Colonic mucosa (tissue), 4 donors: ENCODE results near the gene FHOD3. TPM values are rescaled to one million over a fixed set of nuclear protein-coding genes. Genes with fewer than 3 reads are reported as not detected.

Source experiments
- DNase-seq: peaks from one replicate; pipeline ENCODE4 v3.0.0-alpha.2; 2020
- H3K27ac ChIP-seq: fragments of 200-600 bp; one replicate; pipeline ENCODE4 v1.8.0; 2021
- H3K27me3 ChIP-seq: fragments of 200-600 bp; one replicate; pipeline ENCODE4 v1.8.0; 2021
- H3K36me3 ChIP-seq: fragments of 200-600 bp; one replicate; pipeline ENCODE4 v1.8.0; 2021
- H3K4me1 ChIP-seq: fragments of 200-600 bp; one replicate; pipeline ENCODE4 v1.8.0; 2021; ENCODE audit warnings: mild to moderate bottlenecking
- H3K4me3 ChIP-seq: fragments of 200-600 bp; one replicate; pipeline ENCODE4 v1.8.0; 2021
- H3K9ac ChIP-seq, 2 donors: one replicate each; pipeline ENCODE4 v1.7.0; 2013; ENCODE audit warnings: control low read depth in 2 of 2, low read depth in 2 of 2, low read length in 2 of 2
- H3K9me3 ChIP-seq: fragments of 200-600 bp; one replicate; pipeline ENCODE4 v1.8.0; 2021
- CTCF ChIP-seq: fragments of 200-600 bp; IDR thresholded peaks from one replicate; pipeline ENCODE4 v1.8.0; 2022; ENCODE audit warnings: antibody characterized with exemption, mild to moderate bottlenecking
- intact Hi-C: fragments of 100-400 bp; cut with DNase I; formaldehyde crosslinking; loops from one replicate; pipeline ENCODE4 v1.14.1; 2022
- total RNA-seq, 2 donors: library from RNA; stranded (reverse); fragmentation: NEBNext Ultra II Directional in 1 of 2; extraction: Animal tissue kit (Norgen Biotek cat#: 25700) in 1 of 2; gene quantifications; one replicate each; pipeline ENCODE4 v1.2.1, GENCODE V29; 2021
- donor health status: healthy.
- donor health status: DM: no; HTN: no; CAD: no.
- donor health status: DM: no; HTN: no; CAD: no.

FHOD3 gene
- total RNA-seq, 2 donors from 2014 or later: 2.5 to 4.1 TPM

GRCh38 chr18:36448384-36449290 is 151.1 kb downstream of the FHOD3 start:
- H3K27ac ChIP-seq: no peak overlapping the region
- no peaks in the 10 kb centered on the region for H3K36me3 ChIP-seq
- H3K9me3 ChIP-seq: no peaks in the 10 kb centered on the region
- H3K4me1 ChIP-seq: no peaks in the 10 kb centered on the region
- H3K9ac ChIP-seq: no peak overlapping the region
- no peak for DNase-seq
- no peak for TF ChIP-seq CTCF
- no peaks in the 10 kb centered on the region for H3K27me3 ChIP-seq
- intact Hi-C loops: no loop called here
- H3K4me3 ChIP-seq: no peak overlapping the region

- Histone ChIP-seq H3K27me3 (no peaks in the 10 kb centered on the region), H3K36me3 (no peaks in the 10 kb centered on the region), H3K9ac (no peak overlapping the region), H3K9me3 (no peaks in the 10 kb centered on the region), H3K27ac (no peak overlapping the region), H3K4me1 (no peaks in the 10 kb centered on the region), H3K4me3 (no peak overlapping the region)
- intact Hi-C loops: no loop called here
- no peak for DNase-seq
- no peak for TF ChIP-seq CTCF
These were observed 151.9 kb downstream of the FHOD3 start for GRCh38 chr18:36449451-36449850.

- no peak for DNase-seq
These were observed 152.8 kb downstream of the FHOD3 start for GRCh38 chr18:36450264-36450663.

GRCh38 chr18:36451454-36452251 is 154.1 kb downstream of the FHOD3 start:
- Histone ChIP-seq H3K27ac (no peak overlapping the region), H3K36me3 (no peaks in the 10 kb centered on the region), H3K27me3 (no peaks in the 10 kb centered on the region), H3K4me1 (no peaks in the 10 kb centered on the region), H3K9ac (no peak overlapping the region), H3K9me3 (no peaks in the 10 kb centered on the region), H3K4me3 (no peak overlapping the region)
- intact Hi-C loops: no loop called here
- peak; percentile 28 for DNase-seq
- no peak for TF ChIP-seq CTCF

More at GRCh38 chr18:36450264-36450663, 152.8 kb downstream of the FHOD3 start:
- H3K4me3 ChIP-seq: no peak overlapping the region
- H3K9me3 ChIP-seq: no peaks in the 10 kb centered on the region
- no peak overlapping the region for H3K9ac ChIP-seq
- H3K36me3 ChIP-seq: no peaks in the 10 kb centered on the region
- no peak overlapping the region for H3K27ac ChIP-seq
- TF ChIP-seq CTCF: no peak
- no peaks in the 10 kb centered on the region for H3K27me3 ChIP-seq
- H3K4me1 ChIP-seq: no peaks in the 10 kb centered on the region
- intact Hi-C loops: no loop called here

GRCh38 chr18:36454245-36454644 is 156.7 kb downstream of the FHOD3 start:
- H3K27me3 ChIP-seq: no peaks in the 10 kb centered on the region
- no peak overlapping the region for H3K27ac ChIP-seq
- intact Hi-C loops: no loop called here
- DNase-seq: no peak
- TF ChIP-seq CTCF: no peak
- H3K4me3 ChIP-seq: no peak overlapping the region
- no peaks in the 10 kb centered on the region for H3K9me3 ChIP-seq
- H3K9ac ChIP-seq: no peak overlapping the region
- no peaks in the 10 kb centered on the region for H3K4me1 ChIP-seq
- H3K36me3 ChIP-seq: no peaks in the 10 kb centered on the region
